ENCODE results near the gene GDF2.

The GDF2 gene

GRCh38 chr10:47311932-47312662, 10.2 kb upstream of the GDF2 start:
- peak; percentile 91 for DNase-seq (ENCODE audit: low spot score)

DNA sequence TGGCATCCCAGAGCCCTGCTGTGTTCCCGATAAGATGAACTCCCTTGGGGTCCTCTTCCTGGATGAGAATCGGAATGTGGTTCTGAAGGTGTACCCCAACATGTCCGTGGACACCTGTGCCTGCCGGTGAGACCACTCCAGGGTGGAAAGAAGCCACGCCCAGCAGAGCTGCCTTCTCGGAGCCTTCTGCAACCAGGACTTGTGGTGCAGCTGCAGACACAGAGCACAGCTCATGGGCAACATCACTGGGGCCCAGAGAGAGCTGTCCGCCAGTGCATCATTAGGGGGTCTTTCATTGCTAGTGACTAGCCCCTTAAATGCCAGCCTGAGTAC, 9.6 kb upstream of the GDF2 start:
- no peak for DNase-seq (ENCODE audit: low spot score)

DNA sequence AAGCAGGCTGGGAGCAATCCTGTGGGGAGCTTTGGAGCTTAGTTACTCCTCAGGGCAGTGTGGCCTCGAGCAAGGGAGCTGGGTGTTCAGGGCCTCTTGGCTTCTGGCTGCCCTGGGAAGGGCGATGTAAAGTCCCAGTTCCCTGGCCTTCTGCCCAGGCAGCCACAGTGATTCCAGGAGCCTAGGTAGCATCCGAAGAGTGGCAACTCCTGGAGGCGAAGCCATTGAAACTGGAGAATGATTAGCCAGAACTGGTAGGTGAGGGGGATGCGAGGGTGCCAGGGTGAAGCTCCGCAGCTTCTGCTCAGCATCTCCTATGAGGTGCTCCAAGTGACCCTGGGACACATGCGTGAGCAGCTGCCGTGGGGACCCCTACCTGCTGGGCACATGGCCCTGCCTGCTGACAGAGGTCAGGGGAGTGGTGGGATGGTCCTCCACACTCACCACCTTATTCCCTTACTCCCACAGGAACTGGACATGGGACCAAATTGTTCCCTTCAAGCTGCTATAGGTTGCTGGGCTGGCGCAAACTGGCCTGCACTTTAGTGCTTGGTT, 7.8 kb upstream of the GDF2 start:
- DNase-seq (ENCODE audit: low spot score): no peak

- no peak for DNase-seq (ENCODE audit: low spot score)
Measured at GRCh38 chr10:47315421-47315820, 6.8 kb upstream of the GDF2 start.

DNA sequence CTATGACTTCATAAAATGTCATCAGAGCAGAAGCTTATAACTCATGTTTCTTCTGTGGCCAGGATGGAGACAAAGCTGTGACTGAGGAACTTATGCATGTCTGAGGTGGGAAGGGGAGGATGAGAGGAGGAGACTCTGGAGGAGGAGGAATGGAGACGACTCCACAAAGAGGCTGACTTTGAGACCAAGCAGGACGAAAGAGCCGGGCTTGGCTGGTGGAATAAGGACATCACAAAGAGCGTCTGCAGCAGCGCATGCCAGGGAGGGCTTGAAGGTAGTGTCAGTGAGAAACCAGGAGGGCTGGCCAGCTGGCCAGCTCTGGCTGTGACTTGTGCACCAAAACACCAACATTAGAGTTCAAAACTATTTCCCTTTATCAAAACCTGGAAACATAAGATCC, 6.1 kb upstream of the GDF2 start:
- DNase-seq (ENCODE audit: low spot score): no peak

DNA sequence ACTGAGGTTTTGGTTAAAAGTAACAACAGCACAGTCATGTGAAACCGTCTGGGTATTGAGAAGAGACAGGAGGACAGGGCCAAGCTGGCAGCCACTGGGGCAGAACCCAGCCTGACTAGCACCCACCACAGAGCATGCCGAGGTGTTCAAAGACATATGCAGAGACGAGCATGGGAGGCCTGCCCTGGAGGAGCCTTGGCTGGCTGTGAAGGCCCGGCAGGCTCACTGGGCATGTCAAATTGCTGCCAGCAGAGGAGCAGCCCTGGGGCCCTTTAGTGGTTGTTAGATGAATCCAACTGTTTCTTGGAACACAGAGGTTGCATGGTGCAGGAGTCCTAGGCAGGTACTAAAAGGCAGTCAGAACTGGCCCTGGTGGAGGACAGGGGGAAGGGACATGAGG, 5.0 kb upstream of the GDF2 start:
- DNase-seq (ENCODE audit: low spot score): no peak

- DNase-seq (ENCODE audit: low spot score): no peak
Measured at GRCh38 chr10:47318706-47319105, 3.5 kb upstream of the GDF2 start.

DNA sequence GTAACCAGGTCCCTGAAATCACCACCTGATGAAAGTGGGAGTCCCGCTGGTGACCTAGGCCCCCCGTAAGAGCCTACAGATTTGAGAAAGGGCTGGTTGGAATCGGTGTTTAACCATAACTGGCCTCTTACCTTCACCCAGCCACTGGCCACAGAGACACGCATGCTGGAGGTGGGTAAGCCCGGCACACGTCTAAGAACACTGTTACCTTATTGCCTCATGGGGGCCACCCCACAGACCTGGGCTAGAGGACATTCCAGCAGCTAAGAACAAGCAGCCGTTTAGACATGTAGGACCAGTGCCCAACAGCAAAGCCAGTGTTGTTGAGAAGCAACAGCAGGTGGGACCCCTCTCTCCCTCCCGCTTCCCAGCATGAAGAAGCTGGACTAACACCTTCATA, 2.5 kb upstream of the GDF2 start:
- no peak for DNase-seq (ENCODE audit: low spot score)

DNA sequence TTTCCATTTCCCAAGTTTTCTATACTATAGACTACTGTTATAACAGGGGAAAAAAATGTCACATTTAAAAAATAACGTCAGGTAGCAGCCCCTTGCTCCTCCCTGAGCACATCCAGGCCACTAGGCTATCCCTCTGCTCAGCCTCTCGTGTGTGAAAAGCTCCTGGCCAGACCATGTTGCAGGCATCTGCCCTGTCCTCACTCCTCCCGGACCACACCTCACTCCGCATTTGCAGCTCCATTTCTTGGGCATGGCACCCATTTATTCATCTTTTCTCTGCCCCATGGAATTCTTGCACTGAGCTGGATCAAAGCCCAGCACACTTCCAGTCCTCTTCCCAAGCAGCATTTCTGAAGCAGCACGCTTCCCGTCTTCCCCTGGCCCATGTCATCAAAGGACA, 1.4 kb upstream of the GDF2 start:
- no peak for DNase-seq (ENCODE audit: low spot score)

- no peak for DNase-seq (ENCODE audit: low spot score)
Measured at GRCh38 chr10:47321521-47322195, 596 bp upstream of the GDF2 start.

DNA sequence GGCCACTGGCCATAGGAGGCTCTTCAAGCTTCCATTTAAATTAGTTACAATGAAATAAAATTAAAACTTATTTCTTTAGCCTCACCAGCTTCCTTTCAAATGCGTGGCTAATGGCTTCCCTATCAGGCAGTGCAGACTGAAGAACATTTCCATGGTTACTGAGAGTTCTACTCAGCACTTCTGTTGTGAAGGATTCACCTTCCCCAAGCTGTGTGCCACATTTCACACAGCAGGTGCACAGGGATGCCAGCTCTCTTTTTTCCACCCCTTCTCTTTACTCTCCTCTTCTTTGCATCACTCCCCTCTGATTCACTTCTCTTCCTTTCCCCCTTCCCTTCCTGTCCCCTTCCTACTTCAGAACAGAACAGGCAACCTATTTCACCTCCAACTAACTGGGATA, 833 bp downstream of the GDF2 start:
- DNase-seq (ENCODE audit: low spot score): no peak

DNA sequence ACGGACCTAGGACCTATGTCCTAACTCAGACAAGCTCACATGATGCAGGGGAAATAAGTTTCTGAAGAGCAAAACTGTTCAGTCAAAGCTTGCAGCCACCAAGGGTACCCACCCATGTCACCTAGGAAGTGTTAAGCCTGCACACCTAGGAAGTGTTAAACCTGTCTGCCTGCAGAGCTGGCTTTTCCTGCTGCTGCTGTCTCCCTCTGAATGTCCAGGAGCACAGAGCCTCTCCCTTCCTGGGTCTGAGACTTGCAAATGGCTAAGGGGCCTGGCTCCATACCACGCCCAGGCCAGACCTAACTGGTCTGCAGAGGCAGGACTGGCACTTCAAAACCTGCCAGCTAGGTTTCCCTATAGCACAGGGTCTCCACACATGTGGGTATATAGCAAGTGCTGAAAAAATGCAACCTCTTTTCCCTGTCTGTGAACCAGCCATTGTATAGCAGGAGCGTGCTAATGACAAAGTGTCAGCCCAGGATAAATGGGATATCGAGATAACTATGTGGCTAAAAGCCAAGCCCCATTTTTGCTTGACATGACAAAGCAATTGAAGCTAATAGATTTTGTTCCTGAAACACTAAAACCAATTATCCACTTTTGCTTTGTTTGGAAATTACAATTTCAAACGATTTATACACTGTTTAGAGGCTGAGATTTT, 1.5 kb downstream of the GDF2 start:
- no peak for DNase-seq (ENCODE audit: low spot score)

DNA sequence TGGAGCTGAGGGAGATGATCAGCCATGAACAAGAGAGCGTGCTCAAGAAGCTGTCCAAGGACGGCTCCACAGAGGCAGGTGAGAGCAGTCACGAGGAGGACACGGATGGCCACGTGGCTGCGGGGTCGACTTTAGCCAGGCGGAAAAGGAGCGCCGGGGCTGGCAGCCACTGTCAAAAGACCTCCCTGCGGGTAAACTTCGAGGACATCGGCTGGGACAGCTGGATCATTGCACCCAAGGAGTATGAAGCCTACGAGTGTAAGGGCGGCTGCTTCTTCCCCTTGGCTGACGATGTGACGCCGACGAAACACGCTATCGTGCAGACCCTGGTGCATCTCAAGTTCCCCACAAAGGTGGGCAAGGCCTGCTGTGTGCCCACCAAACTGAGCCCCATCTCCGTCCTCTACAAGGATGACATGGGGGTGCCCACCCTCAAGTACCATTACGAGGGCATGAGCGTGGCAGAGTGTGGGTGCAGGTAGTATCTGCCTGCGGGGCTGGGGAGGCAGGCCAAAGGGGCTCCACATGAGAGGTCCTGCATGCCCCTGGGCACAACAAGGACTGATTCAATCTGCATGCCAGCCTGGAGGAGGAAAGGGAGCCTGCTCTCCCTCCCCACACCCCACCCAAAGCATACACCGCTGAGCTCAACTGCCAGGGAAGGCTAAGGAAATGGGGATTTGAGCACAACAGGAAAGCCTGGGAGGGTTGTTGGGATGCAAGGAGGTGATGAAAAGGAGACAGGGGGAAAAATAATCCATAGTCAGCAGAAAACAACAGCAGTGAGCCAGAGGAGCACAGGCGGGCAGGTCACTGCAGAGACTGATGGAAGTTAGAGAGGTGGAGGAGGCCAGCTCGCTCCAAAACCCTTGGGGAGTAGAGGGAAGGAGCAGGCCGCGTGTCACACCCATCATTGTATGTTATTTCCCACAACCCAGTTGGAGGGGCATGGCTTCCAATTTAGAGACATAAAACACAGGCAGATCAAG, 3.3 kb downstream of the GDF2 start:
- no peak for DNase-seq (ENCODE audit: low spot score)

DNA sequence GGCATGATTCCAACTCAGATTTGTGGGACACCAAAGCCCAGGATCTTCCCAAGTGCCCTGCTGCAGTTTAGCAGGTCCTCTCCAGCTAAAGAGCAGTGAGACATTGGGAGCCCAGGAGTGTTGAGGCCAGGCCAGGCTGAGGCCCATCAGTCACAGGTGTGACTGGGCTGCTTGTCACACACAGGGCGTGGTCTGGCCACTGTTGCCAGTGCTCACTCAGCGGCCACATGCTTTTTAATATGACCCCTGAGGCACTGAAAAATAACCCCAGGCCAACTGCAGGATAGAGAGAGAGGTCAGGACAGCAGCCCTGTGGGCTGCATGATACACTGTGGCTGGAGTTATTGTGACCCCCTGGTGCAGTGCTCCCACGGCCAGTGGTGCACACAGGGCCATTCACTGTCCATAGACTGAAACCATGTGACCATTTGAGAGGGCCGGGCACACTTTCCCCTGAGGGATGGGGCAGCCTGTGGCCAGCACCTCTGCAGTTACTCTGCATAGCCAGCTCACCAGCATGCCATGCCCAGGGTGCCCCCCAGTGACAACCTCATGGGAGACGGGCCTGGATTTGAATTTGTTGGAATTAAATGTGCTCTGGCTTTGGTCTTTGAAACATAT, 4.2 kb downstream of the GDF2 start:
- no peak for DNase-seq (ENCODE audit: low spot score)

DNA sequence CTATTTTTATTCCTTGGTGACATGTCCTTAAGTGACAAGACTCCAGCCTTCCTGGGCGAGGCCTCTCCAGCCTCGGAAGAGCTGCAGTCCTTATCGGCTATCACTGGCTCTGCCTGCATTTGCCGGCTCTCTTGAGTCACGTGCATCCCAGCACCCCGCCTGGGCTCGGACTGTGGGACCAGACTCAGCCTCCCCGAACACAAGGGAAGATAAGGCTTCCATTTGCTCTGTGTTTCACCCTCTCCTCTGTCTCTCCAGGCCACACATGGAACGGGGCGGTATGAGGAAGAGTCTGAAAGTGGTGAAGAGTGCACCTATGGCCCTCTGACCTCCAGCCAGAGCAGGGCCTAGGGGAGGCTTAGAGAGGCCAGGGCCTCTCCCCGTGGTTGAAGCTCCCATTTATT, 4.7 kb downstream of the GDF2 start:
- no peak for DNase-seq (ENCODE audit: low spot score)

DNA sequence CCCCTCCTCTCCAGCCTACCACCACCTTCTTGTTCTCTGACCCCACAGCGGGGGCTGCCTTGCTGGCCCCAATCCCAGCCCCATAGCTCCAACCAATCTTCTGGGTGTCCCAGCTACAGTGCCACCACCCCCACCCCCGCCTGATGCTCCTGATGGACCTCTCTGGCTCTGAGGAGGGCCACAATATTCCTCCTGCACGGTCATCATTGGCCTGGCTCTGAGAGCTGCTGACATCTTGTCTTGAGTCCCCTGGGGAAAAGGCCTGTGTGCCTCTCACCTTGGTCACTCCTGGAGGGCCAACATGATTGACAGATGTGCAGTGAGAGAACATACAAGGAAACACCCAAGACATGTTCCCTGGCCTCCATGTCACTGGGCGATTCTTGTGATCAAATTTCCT, 7.6 kb downstream of the GDF2 start:
- no peak for DNase-seq (ENCODE audit: low spot score)

DNA sequence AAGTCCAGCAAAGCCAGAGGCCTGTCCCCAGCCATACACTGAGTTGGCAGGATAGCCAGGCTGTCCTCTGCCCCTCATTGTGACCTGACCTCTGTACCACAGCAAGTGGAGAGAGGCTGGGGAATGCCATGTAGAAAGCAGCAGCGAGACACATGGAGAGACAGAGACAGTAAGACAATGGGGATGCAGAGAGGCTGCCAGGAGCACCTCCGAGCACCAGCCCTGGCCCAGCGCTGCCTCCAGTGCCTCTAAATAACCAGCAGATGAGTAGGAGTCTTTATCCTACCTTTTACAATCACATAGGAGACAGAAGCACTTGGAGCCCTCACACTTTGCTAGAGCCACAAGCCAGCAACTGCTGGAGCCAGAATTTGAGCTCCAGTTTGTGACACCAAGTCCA, 8.1 kb downstream of the GDF2 start:
- DNase-seq (ENCODE audit: low spot score): no peak

- no peak for DNase-seq (ENCODE audit: low spot score)
Measured at GRCh38 chr10:47330804-47331203, 8.6 kb downstream of the GDF2 start.

GRCh38 chr10:47331491-47331890, 9.2 kb downstream of the GDF2 start:
- no peak for DNase-seq (ENCODE audit: low spot score)

- no peak for DNase-seq (ENCODE audit: low spot score)
Measured at GRCh38 chr10:47331954-47332353, 9.7 kb downstream of the GDF2 start.

DNA sequence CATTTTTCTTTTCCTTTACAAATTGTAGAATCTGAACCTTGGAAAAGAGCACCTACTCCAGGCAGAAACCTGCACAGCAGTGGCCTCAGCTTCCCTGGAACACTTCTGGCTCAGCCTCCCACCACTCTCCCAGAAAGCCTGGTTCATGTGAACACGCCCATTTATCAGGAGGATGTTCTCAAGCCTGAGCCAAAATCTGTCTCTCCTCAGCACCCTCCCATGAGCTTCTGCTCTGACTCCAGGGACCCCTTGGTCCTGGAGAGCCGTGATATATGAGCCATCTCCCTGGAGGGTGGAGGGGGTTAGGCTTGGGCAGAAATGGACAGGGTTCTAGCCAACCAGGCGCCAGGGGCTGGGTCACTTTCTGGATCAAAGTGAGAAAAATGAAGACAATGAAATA, 10.1 kb downstream of the GDF2 start:
- DNase-seq (ENCODE audit: low spot score): no peak

DNA sequence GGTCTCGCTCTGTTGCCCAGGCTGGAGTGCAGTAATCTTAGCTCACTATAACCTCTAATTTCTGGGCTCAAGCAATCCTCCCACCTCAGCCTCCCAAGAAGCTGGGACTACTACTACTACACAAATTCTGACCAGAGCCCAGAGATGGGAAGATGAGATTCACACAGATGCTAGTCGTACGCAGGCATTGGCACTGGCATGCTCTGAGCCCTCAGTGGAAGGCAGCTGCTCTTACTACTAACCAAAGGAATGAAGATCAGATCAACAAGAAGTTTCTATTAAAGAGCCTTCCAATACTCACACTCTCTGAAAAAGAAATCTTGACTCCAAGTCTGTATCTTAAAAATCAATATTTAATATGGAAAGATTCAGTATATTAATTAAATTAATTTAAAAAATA, 10.7 kb downstream of the GDF2 start:
- no peak for DNase-seq (ENCODE audit: low spot score)
